Stimulated activated CD8-positive, alpha-beta memory T cell treated with anti-CD3 and anti-CD28 coated beads, Interleukin-12 subunit alpha, Interleukin-12 subunit beta, amount 100 ng/mL, for 4 hours (primary cell): ENCODE results near the gene NAT8L.

ENCODE experiments used
- DNase-seq: peaks from one replicate; pipeline ENCODE4 v3.0.0-alpha.2; 2020; ENCODE audit warnings: low read depth

NAT8L gene

DNA sequence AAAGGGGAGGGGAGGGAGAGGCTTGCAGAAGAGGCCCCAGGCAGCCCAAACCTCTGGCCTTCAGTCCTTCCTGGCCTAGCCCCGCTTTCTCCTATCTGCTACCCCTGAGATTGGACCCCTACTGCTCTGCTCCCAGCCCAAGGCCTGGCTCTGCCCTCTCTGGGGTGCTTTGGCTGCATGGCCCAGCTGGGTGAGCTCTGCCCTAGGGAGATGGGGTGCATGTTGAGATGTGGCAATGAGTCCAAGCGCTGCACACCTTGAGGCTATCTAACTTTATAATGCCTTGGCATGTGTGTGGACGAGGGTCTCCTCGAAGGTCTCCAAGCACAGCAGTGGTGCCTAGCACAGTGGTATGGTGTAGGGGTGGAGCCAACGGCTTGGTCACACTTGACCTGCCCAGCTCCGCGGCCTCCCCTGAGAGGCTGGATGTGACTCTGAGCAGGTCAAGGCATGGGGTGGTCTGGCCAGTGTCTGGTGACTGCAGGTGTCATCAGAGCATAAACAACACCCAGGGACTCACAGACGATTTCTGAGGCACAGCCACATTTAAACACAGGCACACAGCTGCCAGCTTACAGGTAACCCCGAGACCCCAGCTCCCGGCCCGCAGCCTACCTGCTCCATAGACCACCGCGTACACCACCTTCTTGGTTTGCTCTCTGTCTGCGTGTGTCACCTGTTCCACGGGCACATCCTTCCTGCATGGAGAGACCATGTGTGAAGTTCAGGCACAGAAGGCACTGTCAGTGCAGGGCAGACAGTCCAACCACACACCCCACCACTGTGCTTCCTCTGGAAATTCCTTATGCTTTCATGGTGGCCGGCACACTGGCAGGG lies 36.3 kb downstream of the NAT8L start:
- no peak for DNase-seq

DNA sequence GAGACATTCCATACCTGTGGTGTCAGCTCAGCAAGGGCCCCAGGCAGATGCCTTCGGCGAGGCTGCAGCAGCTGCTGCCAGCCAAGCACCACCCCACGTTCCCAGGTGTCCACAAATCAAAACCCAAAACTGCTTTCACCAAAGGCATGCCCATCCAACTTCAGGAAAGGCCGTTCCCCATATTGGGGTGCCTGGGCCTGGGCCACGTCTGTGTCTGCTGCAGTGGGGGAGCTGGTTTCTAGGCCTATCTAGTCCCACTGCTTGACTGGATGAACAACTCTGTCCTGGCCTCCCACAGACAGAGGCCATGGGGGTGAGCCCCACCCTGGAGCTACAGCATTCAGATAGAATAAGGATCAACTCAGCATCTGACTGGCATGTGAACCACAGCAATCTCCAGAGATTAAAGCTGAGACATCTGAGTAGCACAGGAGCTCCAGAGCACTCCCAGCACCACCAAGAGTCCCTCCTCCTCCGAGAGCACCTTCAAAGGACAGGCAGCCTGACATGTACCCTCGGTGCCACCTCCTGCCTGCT lies 37.0 kb downstream of the NAT8L start:
- DNase-seq = no peak

DNA sequence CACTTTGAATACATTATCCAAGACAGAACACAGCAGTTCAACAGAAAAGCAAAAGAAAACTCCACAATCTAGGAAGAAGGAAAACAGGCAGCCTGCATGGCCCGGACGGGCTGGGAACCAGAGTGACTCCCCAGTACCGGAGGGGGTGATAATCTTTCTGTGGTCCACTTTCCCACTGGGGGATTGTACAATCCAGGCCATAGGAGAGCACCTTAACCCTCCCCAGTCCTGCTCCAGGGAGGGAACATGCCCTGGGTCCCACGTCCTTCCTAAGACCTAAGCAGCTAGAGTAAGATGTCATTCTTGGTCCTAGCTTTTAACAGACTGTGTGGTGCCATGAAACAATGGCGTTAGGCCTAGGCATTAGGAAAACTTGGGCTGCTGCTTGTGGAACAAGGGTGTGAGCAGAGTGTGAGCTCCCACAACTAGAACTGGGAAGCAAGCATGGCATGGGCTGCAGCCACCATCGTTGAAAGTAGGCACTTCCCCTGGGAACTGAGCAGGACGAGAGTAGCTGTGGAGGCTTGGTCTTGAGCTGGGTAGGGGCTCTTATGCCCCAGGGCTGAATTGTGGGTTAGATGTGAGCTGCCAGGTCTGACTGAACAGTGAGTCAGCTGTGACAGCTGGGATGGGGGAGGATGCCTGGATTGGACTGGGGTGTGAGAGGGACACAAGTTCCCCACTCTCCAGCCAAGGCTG lies 42.4 kb downstream of the NAT8L start:
- DNase-seq = no peak

GRCh38 chr4:2102045-2102883 lies 43.1 kb downstream of the NAT8L start:
- DNase-seq = no peak

DNA sequence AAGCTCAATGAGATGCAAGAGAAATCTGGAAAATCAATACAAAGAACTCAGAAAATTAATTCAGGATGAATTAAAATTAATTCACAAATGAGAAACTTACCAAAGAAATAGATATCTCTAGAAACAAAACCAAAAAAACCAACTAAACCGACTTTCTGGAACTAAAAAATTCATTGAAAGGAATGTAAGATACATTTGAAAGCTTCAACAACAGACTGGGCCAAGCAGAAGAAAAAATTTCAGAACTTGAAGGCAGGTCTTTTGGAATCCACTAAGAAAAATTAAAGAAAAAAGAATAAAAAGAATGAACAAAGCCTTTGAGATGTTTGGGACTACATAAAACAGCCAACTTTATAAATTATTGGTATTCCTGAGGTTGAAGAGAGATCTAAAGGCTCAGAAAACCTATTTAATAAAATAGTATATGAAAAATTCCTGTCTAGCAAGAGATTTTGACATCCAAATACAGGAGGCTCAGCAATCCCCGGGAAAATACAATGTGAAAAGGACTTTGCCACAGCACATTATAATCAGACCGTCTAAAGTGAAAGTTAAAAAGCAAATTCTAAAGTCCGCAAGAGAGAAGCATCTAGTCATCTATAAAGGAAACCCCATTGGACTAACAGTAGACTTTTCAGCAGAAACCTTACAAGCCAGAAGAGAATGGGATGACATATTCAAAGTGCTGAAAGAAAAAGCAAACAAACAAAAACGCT lies 44.2 kb downstream of the NAT8L start:
- DNase-seq = no peak

GRCh38 chr4:2103843-2104547 lies 44.9 kb downstream of the NAT8L start:
- DNase-seq = no peak

DNA sequence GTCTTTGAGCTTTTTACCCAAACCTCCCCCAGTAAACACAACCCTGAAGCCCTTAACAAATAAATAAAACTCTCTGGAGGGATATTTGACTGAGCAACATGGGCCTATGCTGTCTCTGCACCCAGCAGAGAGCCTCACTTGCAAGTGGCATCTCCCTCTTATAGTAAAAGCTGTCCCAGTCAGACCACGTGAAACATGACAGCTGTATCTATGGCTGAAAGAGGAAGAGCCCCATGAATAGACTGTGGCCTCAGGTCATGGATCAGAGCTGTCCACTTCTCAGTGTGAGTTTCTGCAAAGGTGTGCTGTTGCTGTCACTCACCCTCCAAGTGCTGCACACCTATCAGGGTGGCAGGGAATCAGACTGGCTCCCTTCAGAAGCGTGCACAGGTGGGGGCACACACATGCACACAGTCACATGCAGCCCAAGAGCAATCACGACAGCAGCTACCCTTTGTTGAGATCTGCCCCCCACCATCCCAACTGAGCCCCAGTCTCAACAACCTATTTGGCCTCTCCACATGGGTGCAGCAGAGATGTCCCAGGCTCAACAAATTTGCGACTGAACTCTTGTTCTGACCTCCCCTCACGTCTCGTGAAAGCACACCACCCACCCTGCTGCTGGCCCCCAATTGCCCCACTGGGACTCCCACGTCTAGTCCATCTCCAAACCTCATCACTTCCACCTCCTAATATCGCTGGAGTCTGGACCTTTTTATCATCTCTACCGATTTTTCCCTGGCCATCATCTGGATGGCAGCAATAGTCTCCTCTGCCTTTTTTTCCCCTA lies 45.6 kb downstream of the NAT8L start:
- no peak for DNase-seq

- no peak for DNase-seq
These were observed 46.4 kb downstream of the NAT8L start for GRCh38 chr4:2105559-2105958.

- DNase-seq = no peak
These were observed 57.7 kb downstream of the NAT8L start for GRCh38 chr4:2116687-2117400.
